Neural progenitor cell (in vitro differentiated cells): ENCODE measurements around the gene CFDP1.

Experiments
- CTCF ChIP-seq: fragments of 200-600 bp; sonication (generic); IDR thresholded peaks from 2 replicates; pipeline ENCODE4 v1.5.1; 2017; ENCODE audit warnings: antibody characterized with exemption, mild to moderate bottlenecking
- EZH2 ChIP-seq: fragments of 200-600 bp; sonication (generic); IDR thresholded peaks from 2 replicates; pipeline ENCODE4 v1.6.1; 2017; ENCODE audit warnings: antibody characterized with exemption, mild to moderate bottlenecking, moderate library complexity
- EZH2phosphoT487 ChIP-seq: fragments of 200-600 bp; sonication (generic); IDR thresholded peaks from 2 replicates; pipeline ENCODE4 v1.6.1; 2017; ENCODE audit warnings: antibody characterized with exemption

- TF ChIP-seq CTCF (no peak), EZH2phosphoT487 (no peak), EZH2 (no peak)
Observed at GRCh38 chr16:75311383-75311938, 121.8 kb downstream of the CFDP1 start.
